ENCODE results near the gene WASL. TPM values are rescaled to one million over a fixed set of nuclear protein-coding genes. Genes with fewer than 3 reads are reported as not detected.

The WASL gene
- total RNA-seq, 1 experiment from 2014 or later, result 32.1 TPM

DNA sequence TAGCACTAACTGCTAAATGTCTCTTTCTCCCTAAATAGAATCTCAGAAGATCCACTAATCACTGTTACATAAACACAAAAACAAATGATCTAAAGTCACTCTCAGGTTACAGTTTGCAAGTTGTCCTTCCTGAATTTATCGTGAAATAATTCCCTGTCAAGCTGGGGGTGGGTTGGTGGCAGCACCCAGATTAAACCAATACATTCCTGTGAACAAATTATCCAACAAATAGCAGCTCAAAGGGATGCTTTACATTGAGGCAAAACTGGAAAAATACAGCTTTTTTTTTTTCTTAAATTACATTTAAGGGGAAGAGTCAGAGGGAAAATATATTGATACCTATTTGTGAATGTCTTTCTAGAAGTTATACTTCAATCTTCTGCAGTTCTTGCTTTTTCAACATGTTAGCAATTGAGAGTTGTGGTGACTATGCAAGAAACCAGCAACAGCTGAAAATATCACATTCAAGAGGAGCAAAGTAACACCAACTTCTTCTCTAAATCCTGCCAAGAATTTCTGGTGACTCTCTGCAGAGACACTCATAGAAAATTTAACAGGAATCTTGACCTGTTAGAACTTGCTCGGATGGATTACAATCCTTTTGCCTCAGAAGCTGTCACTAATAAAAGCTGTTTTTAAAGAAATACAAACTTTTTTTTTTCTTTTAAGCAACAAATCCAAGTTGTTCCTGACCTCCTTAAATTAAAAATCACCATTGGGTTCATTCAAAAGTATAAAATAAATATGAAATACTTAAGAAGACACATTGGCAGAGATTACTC, 74.2 kb downstream of the WASL start:
- TF ChIP-seq, protein P1, sequence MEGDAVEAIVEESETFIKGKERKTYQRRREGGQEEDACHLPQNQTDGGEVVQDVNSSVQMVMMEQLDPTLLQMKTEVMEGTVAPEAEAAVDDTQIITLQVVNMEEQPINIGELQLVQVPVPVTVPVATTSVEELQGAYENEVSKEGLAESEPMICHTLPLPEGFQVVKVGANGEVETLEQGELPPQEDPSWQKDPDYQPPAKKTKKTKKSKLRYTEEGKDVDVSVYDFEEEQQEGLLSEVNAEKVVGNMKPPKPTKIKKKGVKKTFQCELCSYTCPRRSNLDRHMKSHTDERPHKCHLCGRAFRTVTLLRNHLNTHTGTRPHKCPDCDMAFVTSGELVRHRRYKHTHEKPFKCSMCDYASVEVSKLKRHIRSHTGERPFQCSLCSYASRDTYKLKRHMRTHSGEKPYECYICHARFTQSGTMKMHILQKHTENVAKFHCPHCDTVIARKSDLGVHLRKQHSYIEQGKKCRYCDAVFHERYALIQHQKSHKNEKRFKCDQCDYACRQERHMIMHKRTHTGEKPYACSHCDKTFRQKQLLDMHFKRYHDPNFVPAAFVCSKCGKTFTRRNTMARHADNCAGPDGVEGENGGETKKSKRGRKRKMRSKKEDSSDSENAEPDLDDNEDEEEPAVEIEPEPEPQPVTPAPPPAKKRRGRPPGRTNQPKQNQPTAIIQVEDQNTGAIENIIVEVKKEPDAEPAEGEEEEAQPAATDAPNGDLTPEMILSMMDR (conservative IDR thresholded peaks at IDR 0.05; ENCODE audit: low read depth, low read length), result no peak
- no peak for TF ChIP-seq EZH2 (IDR thresholded peaks at IDR 0.05; ENCODE audit: borderline replicate concordance, low read depth, low read length, poor library complexity, severe bottlenecking)
- Histone ChIP-seq H3K4me1 (ENCODE audit: insufficient read depth, low read length, poor library complexity, severe bottlenecking) (peaks cover 24% of the 10 kb centered on the region), H3K36me3 (ENCODE audit: insufficient read depth, low read length, poor library complexity, severe bottlenecking) (no peaks in the 10 kb centered on the region), H3K27ac (ENCODE audit: low read depth, low read length, poor library complexity, severe bottlenecking) (peak overlapping the region; percentile 79), H3K27me3 (replicated peaks; ENCODE audit: insufficient read depth, low read depth, low read length, poor library complexity) (no peaks in the 10 kb centered on the region), H3K4me3 (ENCODE audit: low read depth, low read length, poor library complexity, severe bottlenecking) (no peak overlapping the region), H3K9me3 (ENCODE audit: low read depth, low read length, poor library complexity, severe bottlenecking) (no peaks in the 10 kb centered on the region)
- ChIA-PET CTCF (interaction anchor here (0.6 kb wide), 1 partner anchor 181 kb away, joined by 3 read pairs; no protein-coding TSS in a partner anchor), POLR2A (ENCODE audit: low non-redundant PET) (interaction anchor here (0.6 kb wide), 1 partner anchor 31 kb away, joined by 4 read pairs; no protein-coding TSS in a partner anchor)
- peak; percentile 31 for DNase-seq (ENCODE audit: low spot score)
- BruUV-seq (replicated peaks), result no TSS peak
- intact Hi-C loops (cut with micrococcal nuclease; ENCODE audit: unreplicated experiment), result no loop called here

DNA sequence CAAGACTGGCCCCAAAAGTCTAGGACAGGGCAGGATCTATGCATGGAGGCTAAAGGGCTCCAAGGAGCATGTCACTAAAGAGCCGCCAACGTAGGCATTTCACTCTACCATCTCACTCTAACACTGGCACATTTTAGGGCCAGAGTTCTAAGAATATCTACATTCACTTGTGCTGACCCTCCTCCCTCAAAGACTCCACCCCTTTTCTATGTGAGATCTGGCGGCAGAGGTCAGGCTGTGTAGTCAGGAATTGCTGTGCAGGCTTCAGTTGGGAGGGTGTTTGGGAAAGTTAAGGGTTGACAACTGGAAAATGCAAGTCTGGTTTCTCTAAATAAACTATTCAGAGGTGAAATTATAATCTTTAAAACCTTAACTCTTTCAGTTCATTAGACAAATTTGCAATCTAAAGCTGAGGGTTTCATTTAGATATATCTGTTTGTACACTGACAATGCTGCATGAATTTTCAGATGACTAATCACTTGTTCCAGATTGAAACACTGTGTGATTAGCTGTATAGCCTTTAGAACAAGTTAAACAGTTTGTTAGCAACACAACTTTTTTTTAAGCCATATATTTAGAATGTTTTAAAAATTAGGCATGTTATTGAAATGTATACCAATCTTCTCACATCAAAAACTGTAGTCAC, 74.9 kb downstream of the WASL start:
- H3K9me3 ChIP-seq (ENCODE audit: low read depth, low read length, poor library complexity, severe bottlenecking), result no peaks in the 10 kb centered on the region
- intact Hi-C loops (cut with micrococcal nuclease; ENCODE audit: unreplicated experiment), result no loop called here
- no peak overlapping the region for H3K4me3 ChIP-seq (ENCODE audit: low read depth, low read length, poor library complexity, severe bottlenecking)
- ChIA-PET POLR2A (ENCODE audit: low non-redundant PET) (interaction anchor here (0.6 kb wide), 1 partner anchor 30 kb away, joined by 4 read pairs; no protein-coding TSS in a partner anchor), CTCF (interaction anchor here (0.6 kb wide), 1 partner anchor 180 kb away, joined by 3 read pairs; no protein-coding TSS in a partner anchor)
- H3K27me3 ChIP-seq (replicated peaks; ENCODE audit: insufficient read depth, low read depth, low read length, poor library complexity), result no peaks in the 10 kb centered on the region
- TF ChIP-seq, protein P1 (conservative IDR thresholded peaks at IDR 0.05; ENCODE audit: low read depth, low read length), result no peak
- BruUV-seq (replicated peaks), result no TSS peak
- H3K4me1 ChIP-seq (ENCODE audit: insufficient read depth, low read length, poor library complexity, severe bottlenecking), result peaks cover 24% of the 10 kb centered on the region
- H3K36me3 ChIP-seq (ENCODE audit: insufficient read depth, low read length, poor library complexity, severe bottlenecking), result no peaks in the 10 kb centered on the region
- peak overlapping the region; percentile 79 for H3K27ac ChIP-seq (ENCODE audit: low read depth, low read length, poor library complexity, severe bottlenecking)
- DNase-seq (ENCODE audit: low spot score), result no peak

DNA sequence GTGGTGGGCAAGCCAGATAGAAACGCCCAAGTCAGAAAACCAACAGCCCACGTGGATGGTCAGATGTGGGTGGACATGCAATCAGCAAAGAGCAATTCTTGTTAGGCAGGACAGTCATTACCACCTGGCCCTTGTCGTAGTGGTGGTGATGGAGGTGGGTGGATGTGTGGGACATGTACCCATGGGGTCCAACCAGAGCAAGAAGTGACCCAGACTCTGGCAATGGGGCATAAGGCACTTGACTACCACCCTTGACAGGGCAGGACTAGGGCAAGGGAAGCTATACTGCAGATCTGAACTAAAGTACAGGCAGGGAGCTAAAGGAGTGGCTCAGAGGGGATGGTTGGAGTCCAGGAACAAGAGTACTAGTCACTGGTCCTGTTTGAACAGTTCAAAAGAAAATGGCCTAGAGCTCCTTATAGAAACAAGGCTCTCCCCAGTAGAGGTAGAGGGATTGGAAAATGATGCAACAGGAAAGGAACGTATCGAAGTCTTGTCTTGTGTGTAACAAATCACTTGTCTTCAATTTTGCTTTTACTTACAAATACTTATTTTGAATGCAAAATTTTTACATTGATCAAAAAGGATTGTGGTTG, 75.6 kb downstream of the WASL start:
- CTCF ChIA-PET, result no interaction called here
- Histone ChIP-seq H3K36me3 (ENCODE audit: insufficient read depth, low read length, poor library complexity, severe bottlenecking) (no peaks in the 10 kb centered on the region), H3K4me3 (ENCODE audit: low read depth, low read length, poor library complexity, severe bottlenecking) (no peak overlapping the region), H3K4me1 (ENCODE audit: insufficient read depth, low read length, poor library complexity, severe bottlenecking) (peaks cover 24% of the 10 kb centered on the region), H3K9me3 (ENCODE audit: low read depth, low read length, poor library complexity, severe bottlenecking) (no peaks in the 10 kb centered on the region), H3K27me3 (replicated peaks; ENCODE audit: insufficient read depth, low read depth, low read length, poor library complexity) (no peaks in the 10 kb centered on the region), H3K27ac (ENCODE audit: low read depth, low read length, poor library complexity, severe bottlenecking) (peak overlapping the region; percentile 79)
- POLR2A ChIA-PET (ENCODE audit: low non-redundant PET), result no interaction called here
- no peak for DNase-seq (ENCODE audit: low spot score)
- intact Hi-C loops (cut with micrococcal nuclease; ENCODE audit: unreplicated experiment), result no loop called here
- TF ChIP-seq, protein P1 (conservative IDR thresholded peaks at IDR 0.05; ENCODE audit: low read depth, low read length), result no peak
- TF ChIP-seq EZH2 (IDR thresholded peaks at IDR 0.05; ENCODE audit: borderline replicate concordance, low read depth, low read length, poor library complexity, severe bottlenecking), result no peak
- no TSS peak for BruUV-seq (replicated peaks)

Measured in A673 (cell line).